HUES48 (cell line): ENCODE data around the gene PSPN.
"Not testable (repeated sequence)": the region's sequence is repeated elsewhere in the genome, so short reads cannot be mapped to it uniquely, and the experiment has no call there.

ENCODE experiments used
- H3K27ac ChIP-seq: one replicate; pipeline ENCODE4 v1.7.0; 2013; ENCODE audit warnings: low read depth, low read length, inconsistent platforms
- H3K27me3 ChIP-seq: 2 replicates; pipeline ENCODE4 v1.6.1; 2013; ENCODE audit warnings: mild to moderate bottlenecking, low read length; ENCODE audit not compliant: control insufficient read depth, insufficient read depth
- H3K36me3 ChIP-seq: 2 replicates; pipeline ENCODE4 v1.6.1; 2013; ENCODE audit warnings: low read length; ENCODE audit not compliant: control insufficient read depth, insufficient read depth
- H3K4me1 ChIP-seq: 2 replicates; pipeline ENCODE4 v1.6.1; 2013; ENCODE audit warnings: mild to moderate bottlenecking, low read length; ENCODE audit not compliant: control insufficient read depth, insufficient read depth
- H3K4me3 ChIP-seq: 2 replicates; pipeline ENCODE4 v1.5.1; 2013; ENCODE audit warnings: mild to moderate bottlenecking, low read depth, low read length
- H3K9ac ChIP-seq: 2 replicates; pipeline ENCODE4 v1.6.1; 2013; ENCODE audit warnings: mild to moderate bottlenecking, low read depth, low read length, moderate library complexity
- H3K9me3 ChIP-seq: 2 replicates; pipeline ENCODE4 v1.6.1; 2013; ENCODE audit warnings: low read length; ENCODE audit not compliant: control insufficient read depth, insufficient read depth

PSPN gene

GRCh38 chr19:6400062-6400944 is 24.6 kb upstream of the PSPN start:
- not testable (repeated sequence) for H3K27ac ChIP-seq, H3K9me3 ChIP-seq, H3K4me3 ChIP-seq, H3K9ac ChIP-seq, H3K27me3 ChIP-seq, H3K4me1 ChIP-seq, H3K36me3 ChIP-seq

GRCh38 chr19:6396305-6396704 is 20.6 kb upstream of the PSPN start:
- Histone ChIP-seq H3K4me3 (no peak overlapping the region), H3K4me1 (peaks cover 6% of the 10 kb centered on the region), H3K36me3 (peaks cover 6% of the 10 kb centered on the region), H3K27me3 (no peaks in the 10 kb centered on the region), H3K27ac (no peak overlapping the region), H3K9me3 (no peaks in the 10 kb centered on the region), H3K9ac (no peak overlapping the region)

- H3K9ac ChIP-seq = no peak overlapping the region
- no peaks in the 10 kb centered on the region for H3K27me3 ChIP-seq
- H3K9me3 ChIP-seq = no peaks in the 10 kb centered on the region
- H3K36me3 ChIP-seq = peaks cover 14% of the 10 kb centered on the region
- peak overlapping the region; percentile 98 for H3K27ac ChIP-seq
- H3K4me1 ChIP-seq = peaks cover 6% of the 10 kb centered on the region
- no peak overlapping the region for H3K4me3 ChIP-seq
Observed at GRCh38 chr19:6394831-6395230, 19.1 kb upstream of the PSPN start.

- Histone ChIP-seq H3K36me3 (peaks cover 22% of the 10 kb centered on the region), H3K9ac (peak overlapping the region; percentile 63), H3K27ac (peak overlapping the region; percentile 98), H3K9me3 (no peaks in the 10 kb centered on the region), H3K4me3 (peak overlapping the region; percentile 92), H3K27me3 (no peaks in the 10 kb centered on the region), H3K4me1 (peaks cover 6% of the 10 kb centered on the region)
Observed at GRCh38 chr19:6393983-6394412, 18.3 kb upstream of the PSPN start.

GRCh38 chr19:6393074-6393982 is 17.6 kb upstream of the PSPN start, which contains the start of gene GTF2F1:
TSS of gene GTF2F1 (minus strand) at chr19:6393164. CDS start at chr19:6392995, 169 bp downstream.
- H3K36me3 ChIP-seq = peaks cover 29% of the 10 kb centered on the region
- H3K9ac ChIP-seq = peak within 1 kb of the TSS; percentile 68
- no peaks in the 10 kb centered on the region for H3K27me3 ChIP-seq
- peak within 1 kb of the TSS; percentile 98 for H3K27ac ChIP-seq
- H3K9me3 ChIP-seq = no peaks in the 10 kb centered on the region
- H3K4me1 ChIP-seq = peaks cover 6% of the 10 kb centered on the region
- H3K4me3 ChIP-seq = peak within 1 kb of the TSS; percentile 92

GRCh38 chr19:6392221-6393073 is 16.7 kb upstream of the PSPN start:
- Histone ChIP-seq H3K36me3 (peaks cover 36% of the 10 kb centered on the region), H3K27ac (peak overlapping the region; percentile 98)

GRCh38 chr19:6387372-6387771 is 11.6 kb upstream of the PSPN start:
- H3K36me3 ChIP-seq = peaks cover 78% of the 10 kb centered on the region
- no peak overlapping the region for H3K27ac ChIP-seq
- no peaks in the 10 kb centered on the region for H3K4me1 ChIP-seq
- H3K4me3 ChIP-seq = no peak overlapping the region
- no peaks in the 10 kb centered on the region for H3K9me3 ChIP-seq
- no peaks in the 10 kb centered on the region for H3K27me3 ChIP-seq
- no peak overlapping the region for H3K9ac ChIP-seq

More at GRCh38 chr19:6392221-6393073, 16.7 kb upstream of the PSPN start:
- peaks cover 6% of the 10 kb centered on the region for H3K4me1 ChIP-seq
- H3K9me3 ChIP-seq = no peaks in the 10 kb centered on the region
- H3K9ac ChIP-seq = peak overlapping the region; percentile 68
- H3K27me3 ChIP-seq = no peaks in the 10 kb centered on the region
- H3K4me3 ChIP-seq = peak overlapping the region; percentile 92

- H3K27ac ChIP-seq = no peak overlapping the region
- no peaks in the 10 kb centered on the region for H3K4me1 ChIP-seq
- no peaks in the 10 kb centered on the region for H3K9me3 ChIP-seq
- peaks cover 89% of the 10 kb centered on the region for H3K36me3 ChIP-seq
- no peak overlapping the region for H3K9ac ChIP-seq
- no peak overlapping the region for H3K4me3 ChIP-seq
- H3K27me3 ChIP-seq = no peaks in the 10 kb centered on the region
Observed at GRCh38 chr19:6384381-6384780, 8.6 kb upstream of the PSPN start.

GRCh38 chr19:6383188-6383587 is 7.5 kb upstream of the PSPN start:
- Histone ChIP-seq H3K9me3 (no peaks in the 10 kb centered on the region), H3K4me1 (no peaks in the 10 kb centered on the region), H3K27ac (no peak overlapping the region), H3K9ac (no peak overlapping the region), H3K36me3 (peaks cover 87% of the 10 kb centered on the region), H3K27me3 (no peaks in the 10 kb centered on the region), H3K4me3 (no peak overlapping the region)

GRCh38 chr19:6381030-6381750 is 5.5 kb upstream of the PSPN start:
- no peak overlapping the region for H3K27ac ChIP-seq
- H3K4me1 ChIP-seq = no peaks in the 10 kb centered on the region
- H3K9me3 ChIP-seq = no peaks in the 10 kb centered on the region
- H3K36me3 ChIP-seq = peaks cover 72% of the 10 kb centered on the region
- no peak overlapping the region for H3K4me3 ChIP-seq
- no peaks in the 10 kb centered on the region for H3K27me3 ChIP-seq
- H3K9ac ChIP-seq = no peak overlapping the region
